22Rv1 (cell line): ENCODE measurements around the gene GAS2L2.

ENCODE experiments used
- CTCF ChIP-seq: fragments of 450-650 bp; IDR thresholded peaks from 2 replicates; pipeline ENCODE4 v1.5.1; 2017; ENCODE audit warnings: mild to moderate bottlenecking
- ZFX ChIP-seq: fragments of 450-650 bp; IDR thresholded peaks from 2 replicates; pipeline ENCODE4 v1.6.1; 2017; ENCODE audit warnings: antibody characterized with exemption, borderline replicate concordance

GRCh38 chr17:35731917-35732805 is 20.9 kb downstream of the GAS2L2 start:
- TF ChIP-seq CTCF (no peak), ZFX (no peak)
